ENCODE measurements around the gene HEATR5A. TPM values are rescaled to one million over a fixed set of nuclear protein-coding genes. Genes with fewer than 3 reads are reported as not detected.
"Not testable (repeated sequence)": the region's sequence is repeated elsewhere in the genome, so short reads cannot be mapped to it uniquely, and the experiment has no call there.

Gene HEATR5A
- total RNA-seq, 2 donors from 2014 or later = 31.7 to 36.4 TPM

DNA sequence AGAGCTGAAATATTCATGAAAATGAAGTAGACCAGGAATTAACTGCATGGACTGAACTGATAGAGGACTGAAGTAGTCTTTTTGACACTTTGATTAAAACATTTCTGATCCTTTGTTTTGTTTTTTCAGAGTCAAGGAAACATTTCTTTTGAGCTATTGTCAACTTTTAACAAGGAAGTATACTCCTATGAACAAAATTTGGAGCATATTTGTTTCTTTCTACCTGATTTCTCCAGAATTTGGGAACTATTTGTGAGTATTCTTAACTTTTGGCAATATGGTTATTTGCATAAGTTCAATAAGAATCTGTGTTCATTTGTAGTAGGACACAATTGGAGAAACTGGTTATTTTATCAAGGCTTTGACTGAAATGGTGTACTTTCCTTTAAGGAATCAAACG, 141.5 kb downstream of the HEATR5A start:
- H3K27me3 ChIP-seq (ENCODE audit: control insufficient read depth, insufficient read depth, low read length, poor library complexity, severe bottlenecking) = no peaks in the 10 kb centered on the region
- Mint-ChIP-seq H3K4me1 (peaks cover 2% of the 10 kb centered on the region), H3K9me3 (peaks cover 73% of the 10 kb centered on the region), H3K27me3 (ENCODE audit: insufficient read depth) (no peaks in the 10 kb centered on the region), H3K4me3 (no peak overlapping the region), H3K27ac (no peak overlapping the region), H3K36me3 (ENCODE audit: low read depth) (peaks cover 3% of the 10 kb centered on the region)
- H3K9me3 ChIP-seq (ENCODE audit: control insufficient read depth, low read length) = peaks cover 68% of the 10 kb centered on the region
- H3K9ac ChIP-seq (ENCODE audit: extremely low read depth, low read length, poor library complexity, severe bottlenecking) = no peak overlapping the region
- WGBS, 2 experiments (ENCODE audit: insufficient coverage in 1 of 2, insufficient read length in 1 of 2) = 89 to 100% methylated on average over 1 of the region's 1 CpG
- no peak for TF ChIP-seq CTCF (conservative IDR thresholded peaks at IDR 0.05)
- H3K27ac ChIP-seq (ENCODE audit: low read depth, low read length) = no peak overlapping the region
- H3K36me3 ChIP-seq (ENCODE audit: control insufficient read depth, insufficient read depth, low read length) = no peaks in the 10 kb centered on the region
- no peaks in the 10 kb centered on the region for H3K4me1 ChIP-seq (ENCODE audit: control insufficient read depth, insufficient read depth, low read length)
- peak overlapping the region; percentile 66 for H3K4me3 ChIP-seq (ENCODE audit: low read length)
- no peak for DNase-seq

DNA sequence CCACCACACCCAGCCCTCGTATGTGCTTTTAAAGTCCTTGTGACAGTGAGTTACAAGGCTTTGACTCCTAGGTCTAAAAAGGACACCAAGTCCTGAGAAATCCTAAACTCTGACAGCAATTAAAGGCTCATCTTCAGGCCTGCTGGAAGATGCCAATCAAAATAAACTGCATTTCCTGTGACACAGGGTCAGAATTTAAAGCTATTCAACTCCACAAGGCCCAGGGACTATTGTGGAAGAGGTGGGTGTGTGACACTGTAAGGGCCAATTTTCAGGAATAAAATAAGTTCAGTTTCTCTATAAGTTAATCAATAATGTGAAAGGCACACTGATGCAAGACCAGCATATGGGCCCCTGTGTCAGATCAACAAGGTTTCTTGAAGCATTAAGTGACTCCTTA, 143.3 kb downstream of the HEATR5A start:
- 71 to 87% methylated on average over 1 of the region's 1 CpG for WGBS, 2 experiments (ENCODE audit: insufficient coverage in 1 of 2, insufficient read length in 1 of 2)
- H3K9me3 ChIP-seq (ENCODE audit: control insufficient read depth, low read length) = peaks cover 69% of the 10 kb centered on the region
- no peaks in the 10 kb centered on the region for H3K4me1 ChIP-seq (ENCODE audit: control insufficient read depth, insufficient read depth, low read length)
- no peaks in the 10 kb centered on the region for H3K27me3 ChIP-seq (ENCODE audit: control insufficient read depth, insufficient read depth, low read length, poor library complexity, severe bottlenecking)
- H3K4me3 Mint-ChIP-seq = no peak overlapping the region
- H3K4me1 Mint-ChIP-seq = peaks cover 2% of the 10 kb centered on the region
- no peak for DNase-seq
- peaks cover 82% of the 10 kb centered on the region for H3K9me3 Mint-ChIP-seq
- H3K36me3 Mint-ChIP-seq (ENCODE audit: low read depth) = peaks cover 3% of the 10 kb centered on the region
- H3K9ac ChIP-seq (ENCODE audit: extremely low read depth, low read length, poor library complexity, severe bottlenecking) = no peak overlapping the region
- H3K27ac Mint-ChIP-seq = no peak overlapping the region
- H3K36me3 ChIP-seq (ENCODE audit: control insufficient read depth, insufficient read depth, low read length) = no peaks in the 10 kb centered on the region
- no peaks in the 10 kb centered on the region for H3K27me3 Mint-ChIP-seq (ENCODE audit: insufficient read depth)
- H3K27ac ChIP-seq (ENCODE audit: low read depth, low read length) = no peak overlapping the region
- no peak for TF ChIP-seq CTCF (conservative IDR thresholded peaks at IDR 0.05)
- H3K4me3 ChIP-seq (ENCODE audit: low read length) = peak overlapping the region; percentile 10

- H3K4me1 ChIP-seq (ENCODE audit: control insufficient read depth, insufficient read depth, low read length); H3K27ac Mint-ChIP-seq; H3K4me1 Mint-ChIP-seq; H3K36me3 Mint-ChIP-seq (ENCODE audit: low read depth); H3K27me3 Mint-ChIP-seq (ENCODE audit: insufficient read depth); H3K27me3 ChIP-seq (ENCODE audit: control insufficient read depth, insufficient read depth, low read length, poor library complexity, severe bottlenecking); H3K9ac ChIP-seq (ENCODE audit: extremely low read depth, low read length, poor library complexity, severe bottlenecking); H3K27ac ChIP-seq (ENCODE audit: low read depth, low read length); H3K4me3 ChIP-seq (ENCODE audit: low read length); H3K36me3 ChIP-seq (ENCODE audit: control insufficient read depth, insufficient read depth, low read length); H3K4me3 Mint-ChIP-seq; DNase-seq: not testable (repeated sequence)
- H3K9me3 Mint-ChIP-seq = peaks cover 87% of the 10 kb centered on the region
- H3K9me3 ChIP-seq (ENCODE audit: control insufficient read depth, low read length) = peaks cover 66% of the 10 kb centered on the region
- 73 to 92% methylated on average over 2 to 5 of the region's 5 CpGs for WGBS, 2 experiments (ENCODE audit: insufficient coverage in 1 of 2, insufficient read length in 1 of 2)
Measured at GRCh38 chr14:31276417-31276816, 143.9 kb downstream of the HEATR5A start.

DNA sequence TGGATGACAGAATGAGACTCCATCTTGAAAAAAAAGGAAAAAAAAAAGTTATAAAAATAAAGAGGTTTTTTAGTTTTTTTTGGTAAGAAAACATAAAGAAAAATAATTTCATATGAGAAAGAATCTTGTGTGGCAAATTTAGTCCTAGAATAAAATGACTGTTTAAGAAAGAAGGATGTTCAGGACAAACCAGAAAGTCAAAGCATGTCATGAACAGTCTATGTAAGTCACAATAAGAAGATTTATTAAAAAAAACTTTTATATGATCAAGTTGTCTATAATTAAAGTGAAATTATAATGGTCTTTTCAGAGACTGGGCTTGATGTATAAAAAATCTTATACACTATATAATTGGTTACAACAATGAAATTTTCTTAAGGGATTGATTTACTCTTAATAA, 144.6 kb downstream of the HEATR5A start:
- Histone ChIP-seq H3K9me3 (ENCODE audit: control insufficient read depth, low read length) (peaks cover 67% of the 10 kb centered on the region), H3K36me3 (ENCODE audit: control insufficient read depth, insufficient read depth, low read length) (no peaks in the 10 kb centered on the region), H3K27me3 (ENCODE audit: control insufficient read depth, insufficient read depth, low read length, poor library complexity, severe bottlenecking) (no peaks in the 10 kb centered on the region), H3K9ac (ENCODE audit: extremely low read depth, low read length, poor library complexity, severe bottlenecking) (no peak overlapping the region), H3K4me1 (ENCODE audit: control insufficient read depth, insufficient read depth, low read length) (no peaks in the 10 kb centered on the region), H3K27ac (ENCODE audit: low read depth, low read length) (no peak overlapping the region), H3K4me3 (ENCODE audit: low read length) (no peak overlapping the region)
- TF ChIP-seq CTCF (conservative IDR thresholded peaks at IDR 0.05) = no peak
- no peak for DNase-seq
- peaks cover 86% of the 10 kb centered on the region for H3K9me3 Mint-ChIP-seq
- peaks cover 6% of the 10 kb centered on the region for H3K36me3 Mint-ChIP-seq (ENCODE audit: low read depth)
- no peaks in the 10 kb centered on the region for H3K27me3 Mint-ChIP-seq (ENCODE audit: insufficient read depth)
- peaks cover 2% of the 10 kb centered on the region for H3K4me1 Mint-ChIP-seq
- no peak overlapping the region for H3K27ac Mint-ChIP-seq
- no peak overlapping the region for H3K4me3 Mint-ChIP-seq

Data from endodermal cell (in vitro differentiated cells).